ENCODE measurements around the gene IL12B.
"Not testable (repeated sequence)": the region's sequence is repeated elsewhere in the genome, so short reads cannot be mapped to it uniquely, and the experiment has no call there.

The IL12B gene

DNA sequence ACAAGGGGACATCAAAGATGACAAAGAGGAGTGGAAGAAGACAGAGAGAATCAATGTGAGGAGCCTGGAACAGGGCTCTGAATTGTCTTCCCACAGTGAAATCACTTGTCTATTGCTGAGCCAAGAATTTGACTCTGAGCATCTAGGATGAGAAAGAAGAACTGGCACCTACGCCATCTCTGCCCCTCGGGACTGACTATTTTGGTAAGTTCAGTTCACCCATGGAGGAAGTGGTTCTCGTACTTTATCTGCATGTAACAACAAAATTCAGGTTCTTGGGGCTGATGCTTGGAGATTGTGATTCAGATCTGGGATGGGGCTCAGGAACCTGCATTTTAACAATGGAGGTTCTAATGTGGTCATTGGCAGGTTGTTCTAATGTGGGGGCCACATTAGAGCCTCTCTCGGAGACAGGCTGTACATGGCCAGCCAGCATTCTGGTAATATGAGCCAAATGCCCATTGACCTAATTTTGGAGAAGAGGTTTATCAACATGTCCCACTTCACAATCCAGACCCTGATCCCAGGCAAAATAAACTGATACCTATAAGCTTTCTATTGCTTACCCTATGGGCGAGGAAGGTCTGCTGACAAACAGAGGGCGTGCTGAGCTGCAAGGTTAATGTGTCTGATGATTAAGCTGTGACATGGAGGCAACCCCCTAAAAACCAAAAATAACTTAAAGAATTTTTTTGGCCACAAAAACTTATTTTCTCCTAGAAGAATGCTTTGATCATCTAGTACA is 2.7 kb upstream of the IL12B start:
- DNase-seq, result no peak

DNA sequence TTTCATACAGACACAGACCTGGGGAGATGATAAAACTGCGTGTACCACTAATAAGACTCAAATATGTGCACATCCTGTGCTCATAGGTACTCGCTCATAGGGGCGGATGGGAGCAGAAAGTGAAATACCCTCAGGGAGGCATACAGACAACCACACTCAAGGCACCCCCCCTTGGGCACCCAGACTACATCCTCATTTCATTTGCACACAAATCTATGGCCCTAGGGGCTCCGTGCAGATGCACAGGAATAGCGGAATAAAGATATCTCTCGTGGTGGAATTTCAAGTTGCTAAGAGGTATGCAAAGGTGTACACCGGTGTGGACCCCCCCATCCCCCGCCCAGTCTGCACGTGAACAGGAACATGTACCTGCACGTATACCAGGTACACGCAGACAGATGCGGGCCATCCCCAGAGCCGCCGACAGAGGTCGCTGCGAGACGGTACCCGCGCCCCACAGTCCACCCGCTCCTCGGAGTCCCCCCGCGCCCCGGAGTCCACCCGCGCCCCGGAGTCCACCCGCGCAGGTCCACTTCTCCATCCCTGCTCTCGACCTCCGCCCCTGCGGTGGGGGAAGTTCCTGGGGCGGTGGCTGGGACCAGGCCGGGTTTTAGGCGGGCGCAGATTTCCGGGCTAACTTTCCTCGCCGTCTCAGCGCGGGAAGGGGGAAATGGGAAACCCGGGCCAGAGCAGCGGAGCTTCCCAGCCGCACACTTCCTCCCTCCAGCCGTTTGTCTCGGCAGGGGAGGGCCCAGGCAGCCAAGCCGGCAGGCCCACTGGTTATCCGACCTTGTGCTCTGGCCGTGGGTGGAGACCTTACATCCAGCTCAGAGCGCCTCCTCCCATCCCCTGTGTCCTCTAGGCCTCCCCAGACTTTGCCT is 1.0 kb upstream of the IL12B start:
- DNase-seq, result no peak

- DNase-seq, result no peak
Measured at GRCh38 chr5:159324986-159325385, 5.3 kb downstream of the IL12B start.

DNA sequence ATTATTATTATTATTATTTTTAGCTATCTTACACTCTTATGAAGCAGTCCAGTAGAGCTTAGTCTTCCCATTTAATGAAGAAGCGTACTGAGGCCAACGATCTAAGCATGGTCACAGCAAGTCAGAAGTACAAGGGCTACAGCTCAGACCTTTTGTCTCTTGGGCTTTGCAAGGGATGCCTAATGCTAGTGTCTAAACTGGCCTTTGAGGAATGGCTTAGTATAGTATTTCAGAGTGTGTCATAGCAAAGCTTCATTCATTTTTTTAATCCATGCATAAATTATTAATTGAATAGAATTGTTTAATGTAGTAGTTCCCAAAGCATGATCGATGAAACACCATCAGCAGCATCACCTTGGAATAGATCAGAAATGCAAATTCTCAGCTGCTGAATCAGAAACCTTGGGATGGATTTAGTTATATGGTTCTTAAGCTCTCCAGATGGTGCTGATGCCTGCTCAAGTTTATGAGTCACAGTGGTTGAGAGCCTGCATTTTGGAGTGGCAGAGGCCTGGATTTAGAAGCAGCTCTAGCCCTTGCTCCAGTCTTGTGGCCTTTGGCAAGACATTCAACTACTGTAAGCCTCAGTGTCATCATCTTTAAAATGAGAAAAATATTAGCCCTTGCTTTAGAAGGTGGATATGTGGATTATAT is 6.1 kb downstream of the IL12B start:
- DNase-seq, result no peak

DNA sequence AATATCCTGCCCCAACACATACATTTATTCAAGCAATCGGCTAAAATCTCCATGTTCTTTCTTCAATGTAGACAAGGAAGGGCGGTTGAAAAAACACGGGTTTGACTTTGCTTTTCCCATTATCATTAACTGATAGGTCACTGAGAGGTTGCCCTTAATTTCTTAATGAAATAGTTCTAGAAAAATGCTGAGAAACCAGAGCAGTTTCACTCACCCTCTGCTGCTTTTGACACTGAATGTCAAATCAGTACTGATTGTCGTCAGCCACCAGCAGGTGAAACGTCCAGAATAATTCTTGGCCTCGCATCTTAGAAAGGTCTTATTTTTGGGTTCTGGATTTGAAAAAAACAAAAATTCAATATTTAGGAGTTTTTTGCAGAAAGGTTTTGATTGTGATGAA is 8.1 kb downstream of the IL12B start:
- no peak for DNase-seq

DNA sequence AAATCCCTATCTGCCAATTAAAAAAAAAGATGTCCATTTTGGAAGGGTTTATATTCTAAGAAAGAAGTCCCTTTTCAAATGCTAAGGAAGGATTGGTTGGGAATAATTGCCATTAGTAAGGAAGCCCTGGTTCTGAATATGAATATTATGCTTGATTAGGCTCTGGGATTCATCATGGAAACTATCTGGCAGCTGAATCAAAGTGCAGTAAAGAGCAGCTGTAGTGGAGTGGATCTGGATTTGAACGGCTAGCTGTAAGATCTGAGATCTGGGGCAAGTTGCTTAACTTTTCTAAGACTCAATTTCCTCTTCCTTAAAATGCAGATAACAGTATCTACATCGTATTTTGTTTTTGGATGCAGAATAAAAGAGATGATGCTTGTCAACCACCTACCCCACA is 10.5 kb downstream of the IL12B start:
- no peak for DNase-seq

DNA sequence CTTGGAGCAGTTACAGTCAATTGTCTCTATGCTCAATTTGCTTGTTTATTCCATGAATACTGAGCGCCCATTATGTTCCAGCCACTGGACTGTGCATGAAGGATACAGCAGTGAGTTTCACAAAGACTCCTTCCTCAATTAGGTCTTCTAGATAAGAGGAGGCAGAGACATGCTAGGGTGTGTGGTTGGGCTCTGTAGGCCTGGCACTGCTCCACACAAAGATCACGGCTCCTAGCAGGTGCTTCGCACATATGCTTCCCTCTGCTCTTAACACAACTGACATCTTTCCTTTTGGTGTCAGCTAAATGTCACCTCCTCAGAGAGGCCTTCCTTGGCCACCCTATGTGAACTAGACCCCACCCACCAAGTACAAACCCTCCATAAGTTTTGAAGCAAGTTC is 10.9 kb downstream of the IL12B start:
- no peak for DNase-seq

DNA sequence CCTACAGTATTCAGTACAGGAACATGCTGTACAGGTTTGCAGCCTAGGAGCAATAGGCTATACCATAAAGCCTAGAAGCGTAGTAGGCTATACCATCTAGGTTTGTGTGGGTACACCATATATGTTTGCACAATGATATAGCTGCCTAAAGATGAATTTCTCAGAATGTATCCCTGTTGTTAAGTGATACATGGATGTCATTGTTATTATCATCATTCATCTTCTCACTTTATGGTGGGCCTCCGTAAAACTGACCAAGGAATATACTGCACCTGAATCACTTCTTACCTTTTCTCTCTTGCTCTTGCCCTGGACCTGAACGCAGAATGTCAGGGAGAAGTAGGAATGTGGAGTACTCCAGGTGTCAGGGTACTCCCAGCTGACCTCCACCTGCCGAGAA is 11.8 kb downstream of the IL12B start:
- DNase-seq, result no peak

- DNase-seq, result no peak
Measured at GRCh38 chr5:159317849-159318248, 12.4 kb downstream of the IL12B start.

GRCh38 chr5:159316519-159317383 is 13.5 kb downstream of the IL12B start:
- DNase-seq, result no peak

GRCh38 chr5:159313197-159313596 is 17.1 kb downstream of the IL12B start:
- no peak for DNase-seq

GRCh38 chr5:159311063-159311462 is 19.2 kb downstream of the IL12B start:
- no peak for DNase-seq

GRCh38 chr5:159310511-159310910 is 19.8 kb downstream of the IL12B start:
- peak; percentile 3 for DNase-seq

DNA sequence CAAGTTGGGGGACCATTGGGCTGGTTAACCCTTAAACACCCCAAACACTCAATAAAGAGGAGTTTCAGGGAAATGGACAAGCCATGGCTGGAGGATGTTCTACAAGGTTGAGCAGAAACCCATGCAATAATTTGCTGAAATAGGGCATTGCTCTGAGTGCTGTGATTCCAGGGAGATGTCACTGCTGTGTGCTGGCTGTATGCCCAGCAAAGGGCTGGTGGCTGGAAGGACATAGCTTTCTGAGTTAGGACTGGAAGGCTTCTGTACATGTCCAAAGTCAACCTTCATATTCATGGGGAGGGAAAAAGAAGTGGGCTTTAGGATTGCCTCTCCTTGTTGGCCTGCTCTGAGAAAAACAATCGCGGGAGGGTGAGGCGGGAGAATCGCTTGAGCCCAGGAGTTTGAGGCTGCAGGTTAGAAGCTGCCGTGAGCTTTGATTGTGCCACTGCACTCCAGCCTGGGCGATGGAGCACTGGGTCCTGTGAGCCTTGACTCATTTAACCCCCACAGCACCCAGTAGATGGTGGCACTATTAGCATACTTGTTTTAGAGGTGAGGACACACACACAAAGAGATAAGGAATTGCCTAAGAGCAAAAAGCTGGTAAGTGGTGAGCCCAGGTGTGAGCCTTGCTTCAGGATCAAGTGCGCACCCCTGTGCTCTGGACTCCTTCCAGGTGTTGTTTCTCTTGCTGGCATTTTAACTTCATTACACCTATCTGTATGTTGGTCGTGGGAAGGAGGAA is 20.4 kb downstream of the IL12B start:
- no peak for DNase-seq

DNA sequence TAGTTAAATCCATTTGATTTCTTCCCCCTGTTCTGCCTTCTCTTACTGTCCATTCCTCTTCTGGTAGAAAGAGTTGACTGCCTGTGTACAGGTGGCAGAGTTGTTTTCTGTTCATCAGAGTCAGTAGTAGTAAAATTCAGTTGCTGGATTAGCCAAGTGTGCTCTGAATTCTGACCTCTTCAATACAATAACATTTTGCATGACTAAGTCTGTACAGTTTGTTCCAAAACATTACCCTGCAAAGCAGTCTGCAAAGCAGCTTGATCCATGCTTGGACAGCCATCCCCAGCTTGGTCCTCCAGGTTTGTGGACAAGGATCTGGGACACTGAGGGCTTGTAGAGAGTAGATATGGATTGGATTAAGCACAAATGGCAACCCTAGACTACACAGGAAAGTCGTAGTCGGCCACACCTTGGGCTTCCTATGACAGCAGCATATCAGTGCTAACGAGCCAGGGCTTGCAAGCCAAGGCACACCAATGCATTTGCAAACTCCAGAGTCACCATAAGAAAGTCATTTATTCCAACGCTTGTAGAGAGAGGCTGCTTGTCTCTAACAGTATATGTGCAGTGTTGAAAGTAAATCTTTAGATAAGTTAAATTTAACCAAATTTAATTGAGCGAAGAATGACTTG is 25.2 kb downstream of the IL12B start:
- no peak for DNase-seq

- no peak for DNase-seq
Measured at GRCh38 chr5:159303286-159303685, 27.0 kb downstream of the IL12B start.

DNA sequence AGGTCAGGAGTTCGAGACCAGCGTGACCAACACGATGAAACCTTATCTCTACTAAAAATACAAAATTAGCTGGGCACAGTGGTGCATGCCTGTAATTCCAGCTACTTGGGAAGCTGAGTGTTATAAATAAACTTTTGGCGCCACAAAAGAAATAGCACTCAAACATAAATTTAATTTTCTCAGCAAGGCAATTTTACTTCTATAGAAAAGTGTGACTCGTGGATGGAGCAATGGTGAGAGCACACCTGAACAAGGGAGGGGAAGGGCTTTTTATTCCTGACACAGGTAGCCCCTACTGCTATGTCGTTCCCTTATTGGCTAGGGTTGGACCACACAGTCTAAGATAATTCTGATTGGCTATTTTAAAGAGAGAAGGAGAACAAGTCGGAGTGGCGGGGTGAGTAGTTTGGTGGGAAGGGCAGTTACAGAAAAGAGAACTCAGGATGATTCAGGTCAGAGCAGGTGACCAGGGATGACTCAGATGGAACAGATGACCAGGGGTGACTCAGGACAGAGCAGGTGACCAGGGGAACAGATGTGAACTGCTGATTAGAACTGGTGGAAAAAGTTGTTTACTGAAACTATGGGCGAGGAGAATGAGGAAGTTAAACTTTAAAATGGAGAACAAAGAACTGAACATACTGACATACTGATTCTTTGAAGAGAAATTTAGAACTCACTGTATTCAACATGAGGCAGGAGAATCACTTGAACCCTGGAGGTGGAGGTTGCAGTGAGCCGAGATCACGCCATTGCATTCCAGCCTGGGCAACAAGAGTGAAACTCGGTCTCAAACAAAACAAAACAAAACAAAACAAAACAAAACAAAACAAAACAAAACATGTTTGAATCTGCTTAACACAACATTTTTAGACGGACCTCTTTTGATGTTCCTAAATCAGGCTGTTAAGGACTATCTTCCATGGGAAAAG is 28.1 kb downstream of the IL12B start:
- not testable (repeated sequence) for DNase-seq

GRCh38 chr5:159301466-159301865 is 28.8 kb downstream of the IL12B start:
- no peak for DNase-seq

GRCh38 chr5:159297300-159297699 is 33.0 kb downstream of the IL12B start:
- not testable (repeated sequence) for DNase-seq

DNA sequence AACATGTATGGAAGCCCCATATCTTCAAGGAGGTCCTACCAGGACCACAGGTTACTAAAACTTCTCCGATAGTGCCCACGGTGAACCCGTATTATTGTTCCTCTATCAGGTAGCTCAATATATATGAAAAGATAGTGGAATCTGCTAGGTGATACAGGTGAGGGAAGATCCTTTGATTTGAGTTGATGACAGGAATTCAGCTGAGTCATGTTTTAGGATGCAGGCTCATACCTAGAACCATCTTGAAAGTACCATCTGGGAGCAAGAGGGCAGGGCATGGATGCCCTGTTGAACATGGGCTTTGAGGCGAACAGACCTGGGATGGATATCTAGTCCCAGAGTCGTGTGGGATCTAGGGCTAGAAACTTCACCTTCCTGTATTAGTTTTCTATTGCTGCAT is 35.4 kb downstream of the IL12B start:
- no peak for DNase-seq

All from NCI-H2107 (cell line).